HG03025 (cell line): ENCODE results near the gene PEAK1.
"Not testable (repeated sequence)": the region's sequence is repeated elsewhere in the genome, so short reads cannot be mapped to it uniquely, and the experiment has no call there.

Experiments
- ATAC-seq: cut with Tn5 transposase; IDR thresholded peaks from one replicate; pipeline ENCODE4 v1.9.1; 2021; ENCODE audit warnings: mild to moderate bottlenecking, moderate library complexity; ENCODE audit not compliant: unreplicated experiment, low FRiP score

Gene PEAK1

DNA sequence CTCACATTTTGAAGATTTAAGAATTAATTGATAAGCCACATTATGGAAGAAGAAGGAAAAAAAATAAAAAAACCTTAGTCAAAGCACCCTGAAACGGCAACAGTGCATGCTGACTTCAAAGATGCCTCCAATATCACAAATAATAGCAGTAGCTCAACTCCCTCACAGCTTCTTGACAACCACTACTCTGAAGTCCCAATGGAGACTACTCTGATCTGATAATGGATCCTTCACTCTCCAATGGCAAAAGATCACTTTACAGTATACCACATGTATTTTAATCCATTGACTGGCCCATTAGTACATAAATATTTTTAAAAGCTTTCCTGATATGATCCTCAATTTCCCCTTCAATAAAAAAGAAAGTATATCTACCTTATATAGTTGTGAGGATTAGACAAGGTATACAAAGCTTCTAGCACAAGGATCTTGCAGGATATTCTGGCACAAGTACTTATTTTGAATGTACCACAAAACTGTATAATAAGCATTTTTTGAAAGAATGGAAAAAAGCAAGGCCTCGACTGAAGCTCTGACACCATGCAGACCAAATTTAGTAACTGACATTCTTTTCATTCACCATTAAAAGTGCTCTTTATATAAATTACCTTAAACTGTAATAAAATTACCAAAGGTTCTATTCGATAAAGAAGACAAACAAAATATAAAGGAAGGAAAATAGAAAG, 91.9 kb downstream of the PEAK1 start:
- no peak for ATAC-seq

DNA sequence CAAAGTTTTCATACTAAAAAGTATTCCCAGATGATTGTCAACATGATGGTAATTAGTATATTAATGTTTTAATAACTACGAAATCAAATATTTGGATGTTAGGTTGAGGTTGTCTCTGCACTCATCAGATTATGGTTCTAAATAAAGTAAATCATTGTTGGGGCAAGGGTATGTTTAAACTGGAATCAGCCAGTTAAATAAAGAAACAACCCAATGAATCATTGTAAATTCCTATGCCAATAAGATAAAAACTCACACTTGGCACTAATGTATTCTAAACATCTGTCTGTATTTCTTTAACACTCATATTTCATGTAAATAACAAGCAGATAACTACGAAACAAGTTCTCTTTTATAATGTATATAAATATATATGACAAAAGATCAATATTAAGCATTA, 92.7 kb downstream of the PEAK1 start:
- no peak for ATAC-seq

DNA sequence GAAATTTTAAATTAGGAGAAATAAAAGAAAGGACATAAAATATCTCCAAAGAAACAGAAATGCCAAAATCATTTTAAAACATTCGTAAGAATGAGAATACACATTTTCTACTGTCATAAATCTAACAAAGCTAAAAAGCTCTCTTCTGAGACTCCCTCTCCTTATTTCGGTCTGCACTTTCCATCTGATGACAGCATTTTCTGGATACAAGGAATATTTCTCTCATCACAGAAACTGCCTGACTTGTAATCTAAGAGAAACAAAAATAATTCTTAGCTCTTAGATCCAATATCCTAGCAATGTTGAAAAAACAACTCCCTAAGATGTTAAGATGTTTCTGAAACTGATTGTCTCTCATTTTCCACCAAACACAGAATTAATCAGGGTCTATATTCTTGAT, 93.5 kb downstream of the PEAK1 start:
- no peak for ATAC-seq

DNA sequence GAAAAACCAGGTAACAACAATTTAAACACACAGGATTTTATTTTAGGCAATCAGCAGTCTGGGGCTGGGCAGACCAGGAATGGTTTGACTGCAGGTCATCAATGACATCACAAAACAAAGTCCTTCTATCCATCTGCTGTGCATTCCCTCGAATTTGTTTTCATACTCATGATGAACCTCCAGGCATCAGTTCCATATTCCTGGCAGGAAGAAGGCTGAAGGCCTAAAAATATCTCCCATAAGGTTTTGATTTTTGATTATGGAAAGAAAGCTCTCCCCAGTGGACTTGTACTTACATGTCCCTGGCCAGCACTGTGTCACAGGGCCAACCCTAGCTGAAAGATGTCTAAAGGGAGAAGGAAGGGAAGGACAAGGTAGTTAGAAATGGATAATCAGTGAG, 107.4 kb downstream of the PEAK1 start:
- no peak for ATAC-seq

DNA sequence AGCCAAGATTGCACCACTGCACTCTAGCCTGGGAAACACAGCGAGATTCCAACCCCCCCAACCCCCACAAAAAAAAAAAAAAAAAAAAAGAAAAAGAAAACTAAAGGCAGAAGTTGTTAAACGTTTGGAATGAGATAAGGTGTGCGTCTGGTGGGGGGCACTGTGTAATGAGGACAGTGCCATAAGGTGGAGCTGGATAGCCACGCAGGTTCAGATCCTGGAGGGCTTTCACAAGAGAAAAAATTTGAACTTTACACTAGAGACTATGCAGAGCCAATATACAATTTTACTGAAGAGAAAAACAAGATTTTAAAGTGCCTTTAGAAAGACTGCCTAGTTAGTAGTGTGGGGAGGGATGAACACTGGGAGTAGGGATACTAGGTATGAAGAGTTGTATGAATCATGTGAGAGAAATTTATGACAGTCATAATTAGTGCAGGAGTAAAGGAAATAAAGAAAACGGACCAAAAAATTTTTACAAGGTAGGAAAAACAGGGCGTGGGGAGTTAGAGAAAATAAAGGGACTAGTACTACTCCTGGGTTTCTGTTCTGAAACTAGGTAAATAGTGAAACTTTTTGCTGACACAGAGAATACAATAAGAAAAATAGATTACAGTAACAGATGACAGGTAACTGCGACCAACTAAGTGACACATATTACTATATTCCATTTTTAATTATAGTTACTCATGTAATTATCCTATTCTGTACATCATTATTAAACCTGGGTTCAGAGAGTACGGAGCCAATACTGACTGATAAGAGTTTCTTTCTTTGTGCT, 108.1 kb downstream of the PEAK1 start:
- ATAC-seq: no peak

DNA sequence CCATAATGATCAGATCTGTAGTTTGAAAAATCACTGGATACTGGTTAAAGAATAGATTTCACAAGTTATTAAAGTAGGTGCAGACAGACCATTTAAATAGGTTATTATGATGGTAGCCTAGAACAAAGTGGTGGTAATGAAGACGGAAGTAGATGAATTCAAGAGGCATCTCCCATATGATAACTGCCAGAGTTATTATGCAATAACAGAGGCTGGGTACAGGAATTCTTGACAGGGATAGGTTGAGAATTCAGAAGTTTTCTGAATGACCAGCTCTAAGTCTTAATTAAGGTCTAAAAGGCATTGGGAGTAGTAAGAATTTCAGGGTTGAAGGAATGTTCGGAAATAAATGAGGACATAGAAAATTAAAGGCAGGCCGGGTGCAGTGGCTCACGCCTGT, 108.9 kb downstream of the PEAK1 start:
- no peak for ATAC-seq

DNA sequence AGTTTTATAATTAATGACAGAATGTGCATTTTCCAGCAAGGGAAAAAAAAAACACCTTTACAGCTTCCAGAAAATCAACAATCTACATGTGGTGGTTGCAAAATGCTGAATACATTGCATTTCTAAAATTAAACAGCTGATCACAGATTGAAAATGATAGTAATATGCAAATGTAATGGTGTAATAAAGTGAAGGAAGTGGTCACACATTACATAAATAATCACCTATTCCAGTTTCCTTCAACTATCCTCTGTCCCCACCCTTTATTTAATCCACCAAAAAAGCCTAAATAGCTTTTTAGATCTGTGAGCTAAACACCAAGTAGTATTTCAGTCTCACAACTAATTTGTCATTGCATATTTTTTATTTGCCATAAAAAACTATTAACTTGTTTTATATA, 110.5 kb downstream of the PEAK1 start:
- no peak for ATAC-seq

DNA sequence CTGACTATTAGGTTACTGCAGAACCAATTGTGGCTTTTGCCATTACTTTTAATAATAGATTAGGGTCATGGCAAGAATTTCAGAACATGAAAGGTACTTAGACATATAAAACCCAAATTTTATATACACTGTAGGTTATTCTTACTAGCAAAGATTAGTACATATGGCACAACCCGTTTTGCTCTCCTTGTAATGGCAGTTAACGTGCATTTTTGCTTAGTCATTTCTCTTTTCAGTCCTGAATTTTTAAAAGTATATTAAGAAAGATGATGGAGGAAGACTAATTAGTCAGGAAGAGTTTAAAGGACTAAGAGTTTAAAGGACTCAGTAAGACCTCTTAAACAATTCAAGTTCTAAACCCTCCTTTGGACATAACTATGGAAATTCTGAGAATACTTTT, 114.0 kb downstream of the PEAK1 start:
- ATAC-seq: no peak

DNA sequence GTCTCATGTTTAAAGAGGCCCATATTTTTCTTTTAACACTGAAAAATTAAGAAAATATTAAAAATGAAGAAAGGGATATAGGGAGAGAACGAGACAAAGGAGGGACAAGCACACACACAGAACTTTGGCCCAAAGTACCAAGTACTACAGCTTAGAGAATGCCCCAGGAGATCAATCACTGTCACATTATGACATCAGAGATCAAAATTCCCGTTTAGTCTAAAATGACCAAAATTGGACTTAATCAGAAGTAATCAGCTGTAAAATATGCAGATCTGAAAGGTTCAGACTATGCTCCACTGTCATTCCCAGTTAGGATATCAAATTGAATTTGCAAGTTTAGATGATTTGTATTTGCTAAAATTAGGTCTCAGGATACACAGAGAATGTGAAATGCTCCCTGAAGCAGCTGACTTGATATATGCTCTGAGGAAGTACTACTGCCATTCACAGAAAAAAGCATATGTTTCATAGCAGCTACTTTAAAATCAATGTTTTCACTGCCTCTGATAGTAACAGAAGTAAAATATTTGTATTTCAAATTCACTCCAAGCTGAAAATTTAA, 123.0 kb downstream of the PEAK1 start:
- no peak for ATAC-seq

DNA sequence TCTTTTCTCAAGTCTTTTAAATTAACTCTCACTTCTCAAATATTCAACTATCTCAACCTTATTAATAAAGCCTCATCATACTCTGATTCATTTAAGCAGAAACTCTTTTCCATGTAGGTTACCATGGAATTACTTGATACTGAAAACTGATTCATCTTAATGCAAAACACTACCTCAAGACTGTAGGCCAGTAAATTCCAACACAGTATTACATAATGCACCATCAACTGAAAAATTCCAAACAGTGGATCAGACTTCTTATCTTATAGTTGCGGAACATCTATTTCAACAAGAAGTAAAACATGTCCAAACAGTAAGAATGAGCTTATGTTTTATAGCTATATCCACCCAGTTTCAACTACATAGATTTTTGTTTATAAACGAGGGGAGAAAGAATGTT, 124.5 kb downstream of the PEAK1 start:
- ATAC-seq: no peak

DNA sequence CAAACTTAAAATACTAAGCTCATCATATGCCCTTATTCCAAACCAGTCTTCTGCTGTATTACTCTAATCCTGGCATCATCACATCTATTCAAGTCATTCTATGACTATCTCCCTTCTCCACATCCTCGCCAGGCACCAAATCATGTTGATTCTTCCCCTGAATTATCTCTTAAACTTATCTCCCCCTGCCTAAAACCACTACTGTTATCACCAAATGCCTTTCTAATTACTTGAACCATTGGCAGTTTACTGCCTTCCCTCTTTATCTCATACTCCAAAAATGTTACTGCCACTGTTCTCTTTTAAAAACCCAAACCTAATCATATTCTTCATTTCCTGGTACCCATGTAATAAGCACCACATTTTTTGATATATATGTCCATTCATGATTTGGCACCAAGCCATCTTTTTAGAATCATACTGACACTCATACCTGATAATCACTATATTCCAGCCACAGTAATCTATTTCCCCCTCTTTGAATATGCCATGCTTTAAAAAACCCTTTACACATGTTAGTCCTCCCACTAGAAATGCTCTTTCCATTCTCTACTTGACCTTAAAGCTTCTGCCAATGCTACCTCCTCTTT, 126.8 kb downstream of the PEAK1 start:
- ATAC-seq: no peak

DNA sequence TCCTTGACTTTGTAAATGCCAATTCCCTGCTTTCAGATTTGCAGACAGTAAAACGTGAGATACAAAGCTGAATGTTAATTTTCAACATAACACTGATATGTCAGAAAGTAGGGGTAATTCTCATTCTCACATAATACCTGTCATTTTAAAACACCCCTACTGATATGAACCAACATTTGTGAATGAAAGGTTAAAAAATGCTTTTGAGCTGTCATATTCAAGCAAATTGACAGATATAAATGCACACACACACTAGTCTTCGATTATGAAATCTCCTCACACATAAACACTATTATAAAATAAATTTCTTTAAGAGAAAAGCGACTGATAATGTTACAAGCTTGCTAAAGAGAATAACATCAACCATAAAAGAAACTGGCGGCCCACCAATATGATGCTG, 128.8 kb downstream of the PEAK1 start:
- no peak for ATAC-seq

DNA sequence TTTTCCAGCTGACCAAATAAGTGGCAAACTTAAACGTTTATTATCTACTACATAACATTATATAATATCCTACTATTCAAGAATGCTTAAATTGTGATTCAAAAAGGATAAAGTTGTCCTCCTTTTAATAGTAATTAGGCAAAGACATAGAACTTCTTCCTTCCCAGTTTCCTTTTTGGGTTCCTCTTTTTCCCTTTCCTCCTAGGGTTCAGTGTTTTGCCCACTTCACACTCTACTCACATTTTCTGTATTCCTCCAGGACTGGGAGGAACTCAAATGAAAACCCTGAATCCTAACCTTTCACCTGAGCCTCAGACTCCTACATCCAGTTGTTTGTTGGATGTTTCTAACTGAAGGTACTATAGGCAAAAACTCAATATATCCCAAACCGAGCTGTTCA, 132.5 kb downstream of the PEAK1 start:
- no peak for ATAC-seq

DNA sequence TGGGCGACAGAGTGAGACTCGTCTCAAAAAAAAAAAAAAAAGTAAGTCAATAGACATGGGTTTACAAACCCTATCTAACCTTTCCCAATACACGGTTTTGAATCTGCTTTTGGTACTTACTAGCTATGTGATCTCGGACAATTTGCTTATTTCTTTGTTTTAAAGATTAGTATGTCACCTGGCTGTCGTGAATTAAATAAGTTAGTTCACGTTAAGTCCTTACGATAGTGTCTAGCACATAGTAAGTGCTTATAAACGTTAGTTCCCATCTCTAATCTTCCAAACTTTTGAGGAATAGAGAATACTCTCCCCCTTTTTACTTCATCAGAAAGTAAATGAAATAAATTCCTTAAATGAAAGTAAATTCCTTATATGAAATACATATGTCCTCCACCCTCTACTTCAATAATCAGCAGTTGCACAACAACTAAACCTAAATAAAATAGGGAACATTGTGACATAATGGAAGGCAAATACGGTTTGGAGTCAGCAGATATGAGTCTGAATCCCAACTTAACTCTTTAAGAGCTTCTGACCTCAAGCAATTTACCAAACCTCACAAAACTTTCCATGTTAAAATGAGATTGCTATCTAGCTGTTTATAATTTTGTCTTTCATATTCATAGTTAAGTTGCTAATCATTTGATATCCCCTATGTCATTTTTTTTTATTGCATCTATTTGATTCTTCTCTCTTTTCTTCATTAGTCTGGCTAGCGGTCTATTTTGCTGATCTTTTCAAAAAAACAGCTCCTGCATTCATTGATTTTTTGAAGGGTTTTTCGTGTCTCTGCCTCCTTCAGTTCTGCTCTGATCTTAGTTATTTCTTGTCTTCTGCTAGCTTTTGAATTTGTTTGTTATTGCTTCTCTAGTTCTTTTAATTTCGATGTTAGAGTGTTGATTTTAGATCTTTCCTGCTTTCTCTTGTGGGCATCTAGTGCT, 134.6 kb downstream of the PEAK1 start:
- no peak for ATAC-seq

DNA sequence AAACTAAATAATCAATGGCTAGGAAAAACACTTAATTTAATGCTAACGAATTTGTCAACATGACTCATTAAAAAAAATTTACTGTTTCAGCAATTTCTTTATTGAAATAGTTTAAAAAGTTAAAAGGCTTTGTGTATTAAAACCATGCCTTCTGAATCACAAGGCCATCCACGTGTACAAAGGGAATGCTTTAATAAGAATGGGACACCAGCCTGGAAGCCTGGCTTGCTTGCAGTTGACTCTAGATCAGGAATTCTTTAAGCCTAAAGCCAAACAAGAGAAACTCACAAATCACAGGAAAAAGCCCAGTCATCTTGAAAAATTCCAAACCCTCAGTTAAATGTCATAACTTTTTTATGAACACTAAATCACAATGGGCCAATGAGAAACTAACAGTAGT, 137.6 kb downstream of the PEAK1 start:
- ATAC-seq: no peak

DNA sequence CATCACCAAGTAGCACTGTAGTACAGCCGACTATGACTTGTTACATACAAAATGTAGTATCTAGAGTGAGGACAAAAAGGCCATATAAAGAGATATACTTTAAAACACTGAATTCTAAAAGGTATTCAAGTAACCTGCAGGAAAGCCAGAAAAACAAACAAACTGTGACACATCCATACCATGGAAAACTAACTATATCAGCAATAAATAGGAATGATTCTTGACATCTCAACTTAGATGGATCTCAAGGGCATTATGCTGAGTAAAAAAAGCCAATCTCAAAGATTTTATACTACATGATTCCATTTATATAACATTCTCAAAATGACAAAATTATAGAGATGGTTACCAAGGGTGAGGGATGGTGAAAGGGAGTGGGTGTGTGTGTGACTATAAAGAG, 143.0 kb downstream of the PEAK1 start:
- ATAC-seq: no peak

DNA sequence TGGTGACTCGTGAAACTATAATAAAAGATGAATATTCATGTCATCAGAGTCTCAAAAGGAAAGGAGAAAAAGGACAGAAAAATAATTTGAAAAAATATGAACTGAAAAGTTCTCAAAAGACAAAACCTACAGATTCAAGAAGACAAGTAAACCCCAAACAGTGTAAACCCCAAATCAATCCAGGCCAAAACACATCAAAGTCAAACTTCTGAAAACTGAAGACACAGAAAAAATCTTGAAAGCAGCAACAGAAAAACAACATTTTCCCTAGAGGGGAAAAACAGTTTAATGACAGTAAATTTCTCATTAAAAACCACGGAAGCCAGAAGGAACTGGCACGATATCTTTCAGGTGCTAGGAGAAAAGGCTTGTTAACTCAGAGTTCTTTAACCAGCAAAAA, 143.8 kb downstream of the PEAK1 start:
- ATAC-seq: no peak

DNA sequence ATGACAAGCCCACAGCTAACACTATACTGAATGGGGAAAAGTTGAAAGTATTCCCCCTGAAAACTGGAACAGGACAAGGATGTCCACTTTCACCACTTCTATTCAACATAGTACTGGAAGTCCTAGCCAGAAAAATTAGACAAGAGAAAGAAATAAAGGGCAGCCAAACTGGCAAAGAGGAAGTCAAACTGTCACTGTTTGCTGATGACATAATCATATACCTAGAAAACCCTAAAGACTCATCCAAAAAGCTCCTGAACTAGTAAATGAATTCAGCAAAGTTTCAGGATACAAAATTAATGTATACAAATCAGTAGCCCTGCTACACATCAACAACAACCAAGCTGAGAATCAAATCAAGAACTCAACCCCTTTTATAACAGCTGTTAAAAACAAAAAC, 146.8 kb downstream of the PEAK1 start:
- not testable (repeated sequence) for ATAC-seq

DNA sequence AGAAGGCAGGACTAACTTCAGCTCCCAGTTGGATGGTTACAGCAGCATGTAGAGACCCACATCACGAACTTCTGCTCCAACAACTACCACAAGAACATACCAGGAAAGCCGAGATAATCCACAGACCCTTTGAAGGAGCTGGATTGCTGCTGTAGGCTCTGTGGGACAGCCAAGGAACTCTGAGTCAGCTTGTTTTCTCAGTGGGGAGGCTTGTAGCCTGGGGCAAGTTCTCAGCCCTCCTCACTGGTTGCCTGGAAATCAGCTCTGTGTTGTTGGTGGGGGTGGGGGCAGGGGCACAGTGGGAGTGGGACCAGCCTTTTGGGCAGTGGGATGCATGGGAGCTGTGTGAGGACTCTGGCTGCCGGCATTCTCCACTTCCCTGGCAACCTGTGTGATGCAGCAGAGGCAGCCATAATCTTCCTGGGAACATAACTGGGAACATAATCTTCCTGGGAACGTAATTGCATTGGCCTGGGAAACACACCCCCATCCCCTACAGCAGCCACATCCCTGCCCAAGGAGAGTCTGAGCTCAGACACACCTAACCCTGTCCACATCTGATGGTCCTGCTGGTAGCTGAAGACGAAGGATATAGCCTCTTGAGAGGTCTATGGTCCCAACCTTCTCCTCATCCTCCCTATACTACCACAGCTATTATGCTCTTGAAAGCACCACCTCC, 153.1 kb downstream of the PEAK1 start:
- no peak for ATAC-seq

DNA sequence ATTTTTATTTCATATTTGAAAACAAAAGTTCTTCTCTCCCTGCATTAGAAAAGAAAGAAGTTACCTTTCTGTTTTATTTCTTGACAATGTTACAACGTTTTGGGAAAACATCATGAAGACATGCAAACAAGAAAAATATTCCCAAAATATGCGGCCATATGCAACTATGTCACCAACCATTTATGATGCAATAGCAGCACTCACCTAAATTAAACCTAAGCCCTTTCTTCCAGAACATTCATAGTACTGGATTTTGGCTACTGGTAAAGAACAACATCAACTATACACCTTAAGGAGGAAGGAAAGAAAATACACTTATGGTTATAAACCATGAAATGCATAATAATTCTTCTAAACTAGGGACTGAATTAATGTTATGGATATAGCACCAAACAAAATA, 164.5 kb downstream of the PEAK1 start:
- no peak for ATAC-seq
